MCF 10A (cell line): Measurements from ENCODE around the gene FBXO17. TPM values are rescaled to one million over a fixed set of nuclear protein-coding genes. Genes with fewer than 3 reads are reported as not detected.

ENCODE experiments used
- BruUV-seq: library from RNA; stranded (reverse); fragments of 400-500 nt; replicated peaks from 2 replicates; lab custom pipeline; 2021; lab: Mats Ljungman, UMichigan
- CTCF ChIA-PET: fragments of 300-600 bp; sonication (Branson Sonifier 250); formaldehyde crosslinking; extraction: SDS; loops from one replicate; lab custom pipeline; 2021; ENCODE audit warnings: antibody characterized with exemption, inconsistent platforms; lab: Yijun Ruan, JAX
- POLR2A ChIA-PET: fragments of 300-600, 350-650 bp; sonication (Branson Sonifier 250); formaldehyde crosslinking; extraction: SDS; loops from one replicate; lab custom pipeline; 2020; ENCODE audit warnings: antibody characterized with exemption, inconsistent platforms; lab: Yijun Ruan, JAX
- DNase-seq: peaks from one replicate; pipeline ENCODE4 v3.0.0-alpha.2; 2018; ENCODE audit not compliant: unreplicated experiment
- H3K27ac Mint-ChIP-seq: one replicate; pipeline ENCODE4 v1.8.0; 2022; ENCODE audit warnings: mild to moderate bottlenecking, low read depth, mixed read lengths; ENCODE audit not compliant: unreplicated experiment
- H3K27me3 Mint-ChIP-seq: one replicate; pipeline ENCODE4 v1.8.0; 2022; ENCODE audit warnings: mixed read lengths; ENCODE audit not compliant: insufficient read depth, unreplicated experiment
- H3K36me3 Mint-ChIP-seq: one replicate; pipeline ENCODE4 v1.8.0; 2022; ENCODE audit warnings: mild to moderate bottlenecking, moderate library complexity, mixed read lengths; ENCODE audit not compliant: insufficient read depth, unreplicated experiment
- H3K4me1 Mint-ChIP-seq: one replicate; pipeline ENCODE4 v1.8.0; 2022; ENCODE audit warnings: mixed read lengths; ENCODE audit not compliant: insufficient read depth, unreplicated experiment
- H3K4me3 Mint-ChIP-seq: one replicate; pipeline ENCODE4 v1.8.0; 2022; ENCODE audit warnings: mild to moderate bottlenecking, moderate library complexity, mixed read lengths; ENCODE audit not compliant: unreplicated experiment
- H3K9me3 Mint-ChIP-seq: one replicate; pipeline ENCODE4 v1.8.0; 2022; ENCODE audit warnings: mixed read lengths; ENCODE audit not compliant: unreplicated experiment
- intact Hi-C: fragments of 100-400 bp; cut with micrococcal nuclease; formaldehyde crosslinking; loops from 2 replicates; pipeline ENCODE4 v1.14.1; 2022
- total RNA-seq: library from RNA; stranded (reverse); gene quantifications from 2 replicates; pipeline ENCODE4 v1.2.3, GENCODE V29; 2022
- TF ChIP-seq, protein P1 (sequence below): fragments of 200-600 bp; IDR thresholded peaks from one replicate; pipeline ENCODE4 v1.8.0; 2022; ENCODE audit warnings: antibody characterized with exemption, mild to moderate bottlenecking; ENCODE audit not compliant: unreplicated experiment

FBXO17 gene
- total RNA-seq, 1 experiment from 2014 or later, result 5.8 TPM

DNA sequence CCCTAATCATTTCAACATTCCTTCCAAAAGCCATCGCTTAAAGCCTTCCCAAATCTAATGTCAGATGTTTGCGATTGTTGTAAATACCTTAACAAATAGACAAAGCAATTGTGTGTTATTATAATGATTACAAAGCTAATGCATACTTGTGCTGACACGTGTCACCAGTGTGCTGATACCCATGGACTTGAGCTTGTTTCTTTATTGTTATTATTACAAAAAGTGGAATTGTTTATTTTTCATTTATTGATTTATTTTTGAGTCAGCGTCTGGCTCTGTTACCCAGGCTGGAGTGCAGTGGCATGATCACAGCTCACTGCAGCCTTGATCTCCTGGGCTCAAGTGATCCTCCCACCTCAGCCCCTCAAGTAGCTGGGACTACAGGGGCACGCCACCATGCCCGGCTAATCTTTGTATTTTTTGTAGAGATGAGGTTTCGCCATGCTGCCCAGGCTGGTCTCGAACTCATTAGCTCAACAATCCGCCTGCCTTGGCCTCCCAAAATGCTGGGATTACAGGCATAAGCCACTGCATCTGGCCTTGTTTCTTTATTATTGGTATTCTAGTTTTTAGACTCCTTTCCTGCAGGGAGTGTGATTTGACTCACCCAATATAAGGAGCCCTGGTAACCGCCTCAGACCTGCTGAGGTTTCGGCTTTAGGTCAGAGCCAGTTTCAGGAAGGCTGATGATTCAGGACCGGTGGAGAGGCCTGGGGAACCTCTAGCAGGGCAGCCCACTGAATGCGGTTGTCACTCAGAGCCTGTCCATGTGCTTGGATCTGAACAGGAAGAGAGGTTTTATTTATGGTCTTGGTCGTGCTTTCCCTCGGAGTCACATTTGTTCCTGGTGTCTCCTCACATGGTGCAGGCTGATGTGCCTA, 2.1 kb upstream of the FBXO17 start:
- no peaks in the 10 kb centered on the region for H3K9me3 Mint-ChIP-seq
- no peaks in the 10 kb centered on the region for H3K36me3 Mint-ChIP-seq
- no peak overlapping the region for H3K4me3 Mint-ChIP-seq
- TF ChIP-seq, protein P1, sequence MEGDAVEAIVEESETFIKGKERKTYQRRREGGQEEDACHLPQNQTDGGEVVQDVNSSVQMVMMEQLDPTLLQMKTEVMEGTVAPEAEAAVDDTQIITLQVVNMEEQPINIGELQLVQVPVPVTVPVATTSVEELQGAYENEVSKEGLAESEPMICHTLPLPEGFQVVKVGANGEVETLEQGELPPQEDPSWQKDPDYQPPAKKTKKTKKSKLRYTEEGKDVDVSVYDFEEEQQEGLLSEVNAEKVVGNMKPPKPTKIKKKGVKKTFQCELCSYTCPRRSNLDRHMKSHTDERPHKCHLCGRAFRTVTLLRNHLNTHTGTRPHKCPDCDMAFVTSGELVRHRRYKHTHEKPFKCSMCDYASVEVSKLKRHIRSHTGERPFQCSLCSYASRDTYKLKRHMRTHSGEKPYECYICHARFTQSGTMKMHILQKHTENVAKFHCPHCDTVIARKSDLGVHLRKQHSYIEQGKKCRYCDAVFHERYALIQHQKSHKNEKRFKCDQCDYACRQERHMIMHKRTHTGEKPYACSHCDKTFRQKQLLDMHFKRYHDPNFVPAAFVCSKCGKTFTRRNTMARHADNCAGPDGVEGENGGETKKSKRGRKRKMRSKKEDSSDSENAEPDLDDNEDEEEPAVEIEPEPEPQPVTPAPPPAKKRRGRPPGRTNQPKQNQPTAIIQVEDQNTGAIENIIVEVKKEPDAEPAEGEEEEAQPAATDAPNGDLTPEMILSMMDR, result no peak
- H3K27me3 Mint-ChIP-seq, result no peaks in the 10 kb centered on the region
- H3K4me1 Mint-ChIP-seq, result peaks cover 9% of the 10 kb centered on the region
- no TSS peak for BruUV-seq
- intact Hi-C loops, result no loop called here
- DNase-seq, result no peak
- CTCF ChIA-PET, result interaction anchor here (0.6 kb wide), 2 partner anchors 14 to 278 kb away, joined by 3 read pairs; no protein-coding TSS in a partner anchor
- POLR2A ChIA-PET, result interaction anchor here (0.7 kb wide), 1 partner anchor 15 kb away, joined by 3 read pairs; no protein-coding TSS in a partner anchor
- no peak overlapping the region for H3K27ac Mint-ChIP-seq

DNA sequence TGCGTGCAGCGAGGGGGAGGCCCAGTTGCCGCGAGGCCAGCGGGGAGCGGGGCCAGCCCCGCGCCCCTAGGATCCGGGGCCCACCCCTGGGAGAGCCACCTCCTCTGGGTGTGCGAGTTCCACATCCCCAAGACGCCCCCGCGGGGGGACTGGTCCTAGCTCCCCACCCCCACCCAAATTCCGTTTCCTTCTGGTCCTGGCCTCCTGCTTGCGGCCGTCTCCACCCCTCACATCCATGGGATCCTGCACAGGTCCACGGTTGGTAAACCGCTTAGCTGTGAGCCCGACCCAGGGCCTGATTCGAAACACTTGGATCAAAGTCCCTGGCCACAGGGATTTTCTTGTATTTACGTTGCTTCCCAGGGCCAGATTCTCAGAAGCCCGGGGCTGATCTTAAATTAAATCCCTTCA, 324 bp upstream of the FBXO17 start:
- BruUV-seq, result no TSS peak
- no peak for DNase-seq
- ChIA-PET POLR2A (interaction anchor here (1.6 kb wide), 1 partner anchor 9 kb away, joined by 7 read pairs; no protein-coding TSS in a partner anchor), CTCF (interaction anchor here (0.7 to 1.6 kb wide), 2 partner anchors 13 to 328 kb away, joined by 3 to 4 read pairs; no protein-coding TSS in a partner anchor)
- no peaks in the 10 kb centered on the region for H3K27me3 Mint-ChIP-seq
- intact Hi-C loops, result no loop called here
- TF ChIP-seq, protein P1, result no peak
- H3K36me3 Mint-ChIP-seq, result no peaks in the 10 kb centered on the region
- no peaks in the 10 kb centered on the region for H3K9me3 Mint-ChIP-seq
- H3K27ac Mint-ChIP-seq, result no peak overlapping the region
- H3K4me1 Mint-ChIP-seq, result peaks cover 9% of the 10 kb centered on the region
- peak overlapping the region; percentile 59 for H3K4me3 Mint-ChIP-seq

DNA sequence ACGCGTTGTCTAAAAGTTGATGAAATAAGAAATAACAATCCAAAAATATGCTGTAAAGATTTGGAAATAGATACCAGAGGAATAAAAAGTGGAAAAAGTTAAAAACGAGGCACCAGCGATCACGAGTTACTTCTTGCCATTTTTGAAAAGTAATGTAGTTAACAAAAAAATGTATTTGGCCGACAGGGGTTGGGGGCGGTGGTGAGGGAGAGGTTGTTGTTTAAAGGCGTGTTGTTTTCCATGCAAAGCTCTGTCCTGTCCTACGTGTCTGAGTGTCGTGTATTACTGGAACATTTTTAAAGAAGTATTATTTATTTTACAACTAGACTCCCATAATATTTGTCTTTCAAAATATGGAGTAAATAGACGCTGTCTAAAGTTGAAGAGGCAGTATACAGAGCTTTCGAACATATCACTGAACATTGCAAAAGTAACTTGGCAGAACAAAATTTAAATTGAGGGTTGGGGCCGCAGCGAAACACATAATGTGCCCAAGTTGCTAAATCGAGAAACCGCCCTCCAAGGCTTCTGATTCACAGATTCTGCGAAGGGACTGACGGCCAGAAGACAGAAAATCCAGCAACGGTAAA, 823 bp downstream of the FBXO17 start:
- peak overlapping the region; percentile 83 for H3K4me3 Mint-ChIP-seq
- ChIA-PET CTCF (interaction anchor here (0.5 to 0.6 kb wide), 2 partner anchors 42 to 61 kb away, joined by 3 read pairs; no protein-coding TSS in a partner anchor), POLR2A (interaction anchor here (0.7 to 1.6 kb wide), 5 partner anchors 8 to 137 kb away, joined by 3 to 7 read pairs (median 4); partner anchors contain the start of genes MRPS12 and SARS2)
- peaks cover 9% of the 10 kb centered on the region for H3K4me1 Mint-ChIP-seq
- TF ChIP-seq, protein P1, result no peak
- no peaks in the 10 kb centered on the region for H3K36me3 Mint-ChIP-seq
- no peaks in the 10 kb centered on the region for H3K27me3 Mint-ChIP-seq
- no TSS peak for BruUV-seq
- H3K9me3 Mint-ChIP-seq, result no peaks in the 10 kb centered on the region
- DNase-seq, result no peak
- H3K27ac Mint-ChIP-seq, result peak overlapping the region; percentile 87
- intact Hi-C loops, result no loop called here

DNA sequence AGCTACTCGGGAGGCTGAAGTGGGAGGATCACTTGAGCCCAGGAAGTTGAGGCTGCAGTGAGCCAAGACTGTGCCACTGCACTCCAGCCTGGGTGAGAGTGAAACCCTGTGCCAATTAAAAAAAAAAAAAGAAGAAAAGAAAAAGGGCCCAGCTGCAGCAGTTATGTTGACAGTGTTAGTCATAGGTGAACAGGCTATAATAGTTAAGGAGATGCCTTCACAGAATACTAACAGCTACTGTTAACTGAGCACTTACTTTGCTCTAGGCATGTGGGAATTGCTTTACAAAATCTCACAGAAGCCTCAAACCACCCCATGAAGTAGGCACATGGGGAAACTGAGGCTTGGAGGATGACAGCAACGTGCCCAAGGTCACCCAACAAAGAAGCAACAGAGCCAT, 3.9 kb downstream of the FBXO17 start:
- no peaks in the 10 kb centered on the region for H3K27me3 Mint-ChIP-seq
- no peaks in the 10 kb centered on the region for H3K9me3 Mint-ChIP-seq
- ChIA-PET POLR2A (interaction anchor here (0.5 kb wide), 1 partner anchor 118 kb away, joined by 3 read pairs; no protein-coding TSS in a partner anchor), CTCF (interaction anchor here (1.0 kb wide), 1 partner anchor 9 kb away, joined by 3 read pairs; no protein-coding TSS in a partner anchor)
- H3K27ac Mint-ChIP-seq, result no peak overlapping the region
- H3K4me1 Mint-ChIP-seq, result peaks cover 9% of the 10 kb centered on the region
- H3K36me3 Mint-ChIP-seq, result no peaks in the 10 kb centered on the region
- no TSS peak for BruUV-seq
- TF ChIP-seq, protein P1, result no peak
- intact Hi-C loops, result no loop called here
- no peak for DNase-seq
- H3K4me3 Mint-ChIP-seq, result no peak overlapping the region
